CD14-positive monocyte (primary cell): ENCODE results near the gene NDUFB4. TPM values are rescaled to one million over a fixed set of nuclear protein-coding genes. Genes with fewer than 3 reads are reported as not detected.

Source experiments
- DNase-seq, 3 donors: peaks; one replicate each; pipeline ENCODE4 v3.0.0-alpha.2; 2011 to 2022
- H2AFZ ChIP-seq: 2 replicates; pipeline ENCODE4 v1.6.0; 2012; ENCODE audit warnings: mild to moderate bottlenecking, low read depth, low read length, inconsistent platforms; ENCODE audit not compliant: insufficient read depth, poor library complexity, severe bottlenecking
- H3K27ac ChIP-seq, 2 donors: 1 replicate in 1 of 2; 2 replicates in 1 of 2; pipeline ENCODE4 v1.5.1; 2012 to 2013; ENCODE audit warnings: low read length in 2 of 2, control low read depth in 1 of 2, inconsistent platforms in 1 of 2, low read depth in 1 of 2, mild to moderate bottlenecking in 1 of 2
- H3K27me3 ChIP-seq, 2 donors: one replicate each; pipeline versions ENCODE4 v1.6.0 to v1.6.1; 2011 to 2013; ENCODE audit warnings: low read length in 2 of 2; ENCODE audit not compliant: control insufficient read depth in 2 of 2, insufficient read depth in 2 of 2
- H3K36me3 ChIP-seq, 2 donors: replicated peaks in 1 of 2; 1 replicate in 1 of 2; 2 replicates in 1 of 2; pipeline versions ENCODE4 v1.5.1 to v1.6.1; 2012 to 2013; ENCODE audit warnings: low read length in 2 of 2, control low read depth in 1 of 2, inconsistent platforms in 1 of 2, mild to moderate bottlenecking in 1 of 2; ENCODE audit not compliant: insufficient read depth in 2 of 2, control insufficient read depth in 1 of 2
- H3K4me1 ChIP-seq, 2 donors: 1 replicate in 1 of 2; 2 replicates in 1 of 2; pipeline versions ENCODE4 v1.5.1 to v1.6.1; 2012 to 2013; ENCODE audit warnings: low read length in 2 of 2, control low read depth in 1 of 2, inconsistent platforms in 1 of 2, mild to moderate bottlenecking in 1 of 2, moderate library complexity in 1 of 2; ENCODE audit not compliant: insufficient read depth in 2 of 2, control insufficient read depth in 1 of 2
- H3K4me2 ChIP-seq: replicated peaks from 2 replicates; pipeline ENCODE3; 2012; ENCODE audit warnings: low read length, moderate library complexity, mild to moderate bottlenecking; ENCODE audit not compliant: poor library complexity, severe bottlenecking; ENCODE audit errors: extremely low read depth
- H3K4me3 ChIP-seq, 3 experiments: fragments of 200-600 bp in 1 of 3; sonication (generic) in 1 of 3; replicated peaks in 1 of 3; 1 replicate in 2 of 3; 2 replicates in 1 of 3; pipeline ENCODE4 v1.5.1; 2011 to 2013; ENCODE audit warnings: low read length in 3 of 3, mild to moderate bottlenecking in 3 of 3, control low read depth in 2 of 3, low read depth in 2 of 3, inconsistent platforms in 1 of 3, moderate library complexity in 1 of 3
- H3K79me2 ChIP-seq: 2 replicates; pipeline ENCODE4 v1.6.0; 2012; ENCODE audit warnings: mild to moderate bottlenecking, control low read depth, inconsistent platforms, low read length, moderate library complexity; ENCODE audit not compliant: insufficient read depth
- H3K9ac ChIP-seq: 2 replicates; pipeline ENCODE4 v1.6.0; 2017; ENCODE audit warnings: low read length, mild to moderate bottlenecking; ENCODE audit not compliant: insufficient read depth, poor library complexity, severe bottlenecking
- H3K9me3 ChIP-seq, 2 donors: replicated peaks in 1 of 2; 1 replicate in 1 of 2; 2 replicates in 1 of 2; pipeline versions ENCODE4 v1.5.1 to v1.6.1; 2012 to 2013; ENCODE audit warnings: low read length in 2 of 2, control low read depth in 1 of 2; ENCODE audit not compliant: control insufficient read depth in 1 of 2, insufficient read depth in 1 of 2
- H4K20me1 ChIP-seq: 2 replicates; pipeline ENCODE4 v1.6.0; 2012; ENCODE audit warnings: mild to moderate bottlenecking, low read length, control low read depth, moderate library complexity; ENCODE audit not compliant: insufficient read depth
- H3K27ac Mint-ChIP-seq, 7 donors: one replicate each; pipeline ENCODE4 v1.8.0; 2020; ENCODE audit warnings: mild to moderate bottlenecking in 7 of 7, mixed read lengths in 7 of 7, moderate library complexity in 6 of 7, inconsistent platforms in 2 of 7
- H3K27me3 Mint-ChIP-seq, 3 donors: one replicate each; pipeline ENCODE4 v1.8.0; 2021 to 2022; ENCODE audit warnings: low read depth in 3 of 3, mild to moderate bottlenecking in 3 of 3, mixed read lengths in 3 of 3, moderate library complexity in 3 of 3, inconsistent platforms in 1 of 3
- H3K36me3 Mint-ChIP-seq, 2 donors: one replicate each; pipeline ENCODE4 v1.8.0; 2020; ENCODE audit warnings: mixed read lengths in 2 of 2, inconsistent platforms in 1 of 2, mild to moderate bottlenecking in 1 of 2
- H3K4me1 Mint-ChIP-seq: one replicate; pipeline ENCODE4 v1.8.0; 2020; ENCODE audit warnings: mild to moderate bottlenecking, mixed read lengths
- H3K4me3 Mint-ChIP-seq, 2 donors: one replicate each; pipeline ENCODE4 v1.8.0; 2020; ENCODE audit warnings: mild to moderate bottlenecking in 2 of 2, mixed read lengths in 2 of 2, moderate library complexity in 1 of 2
- H3K9me3 Mint-ChIP-seq, 7 donors: one replicate each; pipeline ENCODE4 v1.8.0; 2020 to 2022; ENCODE audit warnings: mixed read lengths in 7 of 7, mild to moderate bottlenecking in 6 of 7, moderate library complexity in 6 of 7, inconsistent platforms in 2 of 7
- WGBS: methylation state at CpG from one replicate; pipeline ENCODE4 v1.1.5; 2013; ENCODE audit warnings: missing lambda C conversion rate; ENCODE audit not compliant: insufficient coverage; 5-methylcytosine and 5-hydroxymethylcytosine counted together
- intact Hi-C, 2 donors: fragments of 100-400 bp; cut with micrococcal nuclease; formaldehyde crosslinking; loops; one replicate each; pipeline versions ENCODE4 v1.15.0 to v1.15.1; 2023
- polyA plus RNA-seq, 3 donors: library from polyadenylated mRNA; depleted of rRNA in 1 of 3; unstranded in 2 of 3; stranded (reverse) in 1 of 3; fragments of 300-500 nt in 2 of 3; fragments of >200 nt in 1 of 3; fragmentation: Illumina TruSeq in 2 of 3; gene quantifications; 1 replicate in 2 of 3; 2 replicates in 1 of 3; pipeline ENCODE4 v1.2.3, GENCODE V29; 2012 to 2021
- TF ChIP-seq, protein P1 (sequence below): fragments of 200-600 bp; IDR thresholded peaks from one replicate; pipeline ENCODE4 v1.8.0; 2022; ENCODE audit warnings: antibody characterized with exemption, mild to moderate bottlenecking

NDUFB4 gene
- polyA plus RNA-seq, 3 donors, result 93.7 to 215 (median 173) TPM

DNA sequence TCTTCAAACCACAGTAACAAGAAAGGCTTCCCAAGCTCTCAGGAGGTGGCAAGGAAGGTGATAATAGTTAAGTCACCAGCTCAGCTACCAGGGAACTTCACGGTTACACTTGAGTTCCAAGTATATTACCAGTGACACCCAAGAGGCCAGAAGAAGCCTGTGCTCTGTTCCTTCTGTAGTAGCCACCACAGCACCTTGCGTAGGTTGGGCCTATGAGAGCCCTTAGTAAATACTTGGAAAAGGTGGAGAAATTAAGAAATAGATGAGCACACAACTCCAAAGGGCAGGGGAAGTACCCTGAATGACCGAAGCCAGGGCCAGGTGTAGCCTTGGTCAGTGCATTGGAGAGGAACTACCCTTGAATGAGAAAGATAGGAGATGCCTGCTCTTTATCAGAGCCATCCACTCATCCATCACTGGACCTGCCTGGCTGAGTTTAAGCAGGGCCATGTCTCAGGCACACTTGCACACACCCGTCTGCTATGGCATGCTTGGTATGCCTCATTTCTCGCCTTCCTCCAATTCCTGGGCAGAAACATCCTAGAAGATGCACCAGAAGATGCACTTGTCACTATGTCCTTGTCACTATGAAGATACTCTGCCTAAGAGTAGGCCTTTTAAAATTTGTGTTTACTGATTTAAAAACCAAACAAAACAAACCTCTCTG, 32.6 kb upstream of the NDUFB4 start:
- intact Hi-C loops, result loop anchor here (5.0 kb wide), 1 partner anchor 234 kb away; no protein-coding TSS in a partner anchor

DNA sequence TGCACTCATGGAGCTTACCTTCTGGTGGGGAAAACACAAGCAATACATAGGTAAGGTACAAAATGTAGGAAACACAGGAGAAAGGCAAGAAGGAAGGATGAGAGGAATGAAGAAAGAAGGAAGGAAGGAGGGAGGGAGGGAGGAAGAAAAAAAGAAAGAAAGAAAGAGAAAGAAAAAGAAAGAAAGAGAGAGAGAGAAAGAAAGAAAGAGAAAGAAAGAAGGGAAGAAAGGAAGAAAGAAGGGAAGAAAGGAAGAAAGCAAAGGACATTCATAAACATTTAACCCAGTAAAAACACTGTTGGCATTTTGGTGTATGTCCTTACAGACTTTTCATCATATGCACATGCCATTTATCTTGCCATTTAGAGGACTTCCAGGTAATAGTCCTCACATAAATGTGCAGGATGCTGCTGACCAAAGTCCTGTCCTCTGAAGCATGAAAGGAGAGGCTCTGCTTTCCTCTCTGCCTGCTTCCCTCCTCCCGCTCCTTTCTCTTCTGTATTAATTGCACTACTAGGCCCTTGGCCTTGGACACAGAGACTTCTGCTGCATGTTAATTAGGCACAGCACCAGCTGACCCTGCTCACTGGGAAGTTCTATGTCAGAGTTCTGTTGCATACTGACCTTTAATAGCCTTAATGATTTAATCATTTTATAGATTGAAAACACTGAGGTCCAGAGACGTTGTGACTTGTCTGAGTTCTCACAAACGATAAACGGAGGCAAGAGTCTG, 29.7 kb upstream of the NDUFB4 start:
- Mint-ChIP-seq H3K9me3 (peaks cover 0 to 2% (median 0%) of the 10 kb centered on the region in 7 donors), H3K27ac (peak overlapping the region in 1 of 7 donors; percentile 8)

More for the DNA sequence above, 32.6 kb upstream of the NDUFB4 start:
- Mint-ChIP-seq H3K27ac (no peak overlapping the region), H3K9me3 (peaks cover 0 to 2% (median 0%) of the 10 kb centered on the region in 7 donors), H3K36me3 (no peaks in the 10 kb centered on the region), H3K4me3 (no peak overlapping the region), H3K27me3 (peaks cover 0 to 2% (median 0%) of the 10 kb centered on the region in 3 donors), H3K4me1 (peaks cover 20% of the 10 kb centered on the region)
- Histone ChIP-seq H4K20me1 (no peaks in the 10 kb centered on the region), H3K4me2 (no peak overlapping the region), H3K9ac (no peak overlapping the region), H3K4me1 (peaks cover 13% of the 10 kb centered on the region in 2 donors), H3K4me3 (no peak overlapping the region), H3K27me3 (no peaks in the 10 kb centered on the region), H3K27ac (no peak overlapping the region), H2AFZ (no peak overlapping the region), H3K36me3 (no peaks in the 10 kb centered on the region), H3K79me2 (no peaks in the 10 kb centered on the region), H3K9me3 (no peaks in the 10 kb centered on the region)
- no peak for DNase-seq
- 100% methylated on average over 2 of the region's 5 CpGs for WGBS
- TF ChIP-seq, protein P1, sequence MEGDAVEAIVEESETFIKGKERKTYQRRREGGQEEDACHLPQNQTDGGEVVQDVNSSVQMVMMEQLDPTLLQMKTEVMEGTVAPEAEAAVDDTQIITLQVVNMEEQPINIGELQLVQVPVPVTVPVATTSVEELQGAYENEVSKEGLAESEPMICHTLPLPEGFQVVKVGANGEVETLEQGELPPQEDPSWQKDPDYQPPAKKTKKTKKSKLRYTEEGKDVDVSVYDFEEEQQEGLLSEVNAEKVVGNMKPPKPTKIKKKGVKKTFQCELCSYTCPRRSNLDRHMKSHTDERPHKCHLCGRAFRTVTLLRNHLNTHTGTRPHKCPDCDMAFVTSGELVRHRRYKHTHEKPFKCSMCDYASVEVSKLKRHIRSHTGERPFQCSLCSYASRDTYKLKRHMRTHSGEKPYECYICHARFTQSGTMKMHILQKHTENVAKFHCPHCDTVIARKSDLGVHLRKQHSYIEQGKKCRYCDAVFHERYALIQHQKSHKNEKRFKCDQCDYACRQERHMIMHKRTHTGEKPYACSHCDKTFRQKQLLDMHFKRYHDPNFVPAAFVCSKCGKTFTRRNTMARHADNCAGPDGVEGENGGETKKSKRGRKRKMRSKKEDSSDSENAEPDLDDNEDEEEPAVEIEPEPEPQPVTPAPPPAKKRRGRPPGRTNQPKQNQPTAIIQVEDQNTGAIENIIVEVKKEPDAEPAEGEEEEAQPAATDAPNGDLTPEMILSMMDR, result no peak

More for the DNA sequence above, 29.7 kb upstream of the NDUFB4 start:
- intact Hi-C loops, result no loop called here
- WGBS, result 100% methylated on average over 1 of the region's 4 CpGs
- H3K36me3 Mint-ChIP-seq, result no peaks in the 10 kb centered on the region
- Histone ChIP-seq H3K9me3 (no peaks in the 10 kb centered on the region), H3K9ac (no peak overlapping the region), H2AFZ (no peak overlapping the region), H3K4me2 (no peak overlapping the region), H3K36me3 (no peaks in the 10 kb centered on the region), H3K27ac (no peak overlapping the region), H3K4me1 (no peaks in the 10 kb centered on the region), H3K27me3 (no peaks in the 10 kb centered on the region), H3K4me3 (no peak overlapping the region), H4K20me1 (no peaks in the 10 kb centered on the region), H3K79me2 (no peaks in the 10 kb centered on the region)
- TF ChIP-seq, protein P1, result no peak
- no peak overlapping the region for H3K4me3 Mint-ChIP-seq
- peaks cover 0 to 5% (median 2%) of the 10 kb centered on the region in 3 donors for H3K27me3 Mint-ChIP-seq
- H3K4me1 Mint-ChIP-seq, result peaks cover 6% of the 10 kb centered on the region
- DNase-seq, result no peak
